ENCODE measurements around the gene SCN2B.

Gene SCN2B

GRCh38 chr11:118175993-118176777 is at the start of gene SCN2B:
Gene SCN2B (minus strand): TSS chr11:118176639. CDS start chr11:118176431, 208 bp downstream.
- no peak for DNase-seq (ENCODE audit: low read depth)

- no peak for DNase-seq (ENCODE audit: low read depth)
Measured at GRCh38 chr11:118224511-118225188, 48.2 kb upstream of the SCN2B start, which contains the start of gene JAML. Gene JAML (minus strand): TSS chr11:118225011. CDS start chr11:118214866, 10,145 bp downstream.

- no peak for DNase-seq (ENCODE audit: low read depth)
Measured at GRCh38 chr11:118223992-118224391, 47.6 kb upstream of the SCN2B start.

GRCh38 chr11:118223570-118223969 is 47.1 kb upstream of the SCN2B start:
- no peak for DNase-seq (ENCODE audit: low read depth)

GRCh38 chr11:118222437-118222836 is 46.0 kb upstream of the SCN2B start:
- DNase-seq (ENCODE audit: low read depth): no peak

- no peak for DNase-seq (ENCODE audit: low read depth)
Measured at GRCh38 chr11:118221419-118221818, 45.0 kb upstream of the SCN2B start.

GRCh38 chr11:118219732-118220131 is 43.3 kb upstream of the SCN2B start:
- no peak for DNase-seq (ENCODE audit: low read depth)

GRCh38 chr11:118219244-118219643 is 42.8 kb upstream of the SCN2B start:
- no peak for DNase-seq (ENCODE audit: low read depth)

GRCh38 chr11:118217575-118217974 is 41.1 kb upstream of the SCN2B start:
- DNase-seq (ENCODE audit: low read depth): no peak

- no peak for DNase-seq (ENCODE audit: low read depth)
Measured at GRCh38 chr11:118216621-118217481, 40.4 kb upstream of the SCN2B start.

- no peak for DNase-seq (ENCODE audit: low read depth)
Measured at GRCh38 chr11:118215765-118216164, 39.3 kb upstream of the SCN2B start.

- DNase-seq (ENCODE audit: low read depth): no peak
Measured at GRCh38 chr11:118215262-118215661, 38.8 kb upstream of the SCN2B start.

- no peak for DNase-seq (ENCODE audit: low read depth)
Measured at GRCh38 chr11:118214210-118214914, 37.9 kb upstream of the SCN2B start.

- no peak for DNase-seq (ENCODE audit: low read depth)
Measured at GRCh38 chr11:118213781-118214180, 37.3 kb upstream of the SCN2B start.

GRCh38 chr11:118213201-118213600 is 36.8 kb upstream of the SCN2B start:
- DNase-seq (ENCODE audit: low read depth): no peak

GRCh38 chr11:118212781-118213191 is 36.3 kb upstream of the SCN2B start:
- DNase-seq (ENCODE audit: low read depth): no peak

GRCh38 chr11:118212131-118212725 is 35.8 kb upstream of the SCN2B start:
- no peak for DNase-seq (ENCODE audit: low read depth)

- DNase-seq (ENCODE audit: low read depth): peak; percentile 15
Measured at GRCh38 chr11:118211006-118211405, 34.6 kb upstream of the SCN2B start.

- DNase-seq (ENCODE audit: low read depth): no peak
Measured at GRCh38 chr11:118210323-118210722, 33.9 kb upstream of the SCN2B start.

- no peak for DNase-seq (ENCODE audit: low read depth)
Measured at GRCh38 chr11:118209033-118209432, 32.6 kb upstream of the SCN2B start.

GRCh38 chr11:118207079-118207478 is 30.6 kb upstream of the SCN2B start:
- DNase-seq (ENCODE audit: low read depth): no peak
